GM19035 (cell line): ENCODE results near the gene GNB1L.

Experiments
- ATAC-seq: cut with Tn5 transposase; IDR thresholded peaks from one replicate; pipeline ENCODE4 v1.9.1; 2021; ENCODE audit not compliant: unreplicated experiment

The GNB1L gene

GRCh38 chr22:19877626-19878339 lies 23.1 kb upstream of the GNB1L start:
- ATAC-seq: no peak

DNA sequence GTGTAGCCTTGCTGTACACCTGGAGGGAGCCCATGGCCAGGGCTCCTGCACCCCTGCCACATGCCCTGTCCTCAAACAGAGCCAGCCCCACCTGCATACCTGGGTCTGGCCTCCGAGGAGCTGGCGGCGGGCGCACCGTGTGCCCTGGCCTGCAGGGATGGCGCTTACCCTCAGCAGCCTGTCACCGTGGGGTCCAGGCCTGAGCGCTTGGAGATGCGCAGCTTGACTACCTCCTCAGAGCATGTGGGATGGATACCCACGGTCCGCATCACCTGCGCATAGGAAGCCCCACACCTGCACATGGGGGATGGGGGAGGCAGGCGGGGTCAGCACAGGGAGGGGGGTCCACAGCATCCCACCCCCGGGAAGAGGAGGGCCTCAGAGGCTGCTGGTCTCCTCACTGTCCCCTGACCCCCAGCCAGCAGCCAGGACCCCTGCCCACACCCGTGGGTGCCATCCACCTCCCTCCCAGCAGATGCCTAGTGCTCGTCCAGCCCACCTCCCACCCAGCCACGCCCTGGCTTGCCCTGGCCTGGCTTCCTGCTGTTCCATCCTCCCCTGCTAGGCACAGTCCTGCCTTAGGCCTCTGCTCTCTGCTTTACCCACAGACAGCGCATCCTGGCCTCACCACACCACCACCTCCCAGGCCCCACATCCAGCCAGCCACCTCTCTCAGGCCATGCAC lies 22.4 kb upstream of the GNB1L start:
- no peak for ATAC-seq

DNA sequence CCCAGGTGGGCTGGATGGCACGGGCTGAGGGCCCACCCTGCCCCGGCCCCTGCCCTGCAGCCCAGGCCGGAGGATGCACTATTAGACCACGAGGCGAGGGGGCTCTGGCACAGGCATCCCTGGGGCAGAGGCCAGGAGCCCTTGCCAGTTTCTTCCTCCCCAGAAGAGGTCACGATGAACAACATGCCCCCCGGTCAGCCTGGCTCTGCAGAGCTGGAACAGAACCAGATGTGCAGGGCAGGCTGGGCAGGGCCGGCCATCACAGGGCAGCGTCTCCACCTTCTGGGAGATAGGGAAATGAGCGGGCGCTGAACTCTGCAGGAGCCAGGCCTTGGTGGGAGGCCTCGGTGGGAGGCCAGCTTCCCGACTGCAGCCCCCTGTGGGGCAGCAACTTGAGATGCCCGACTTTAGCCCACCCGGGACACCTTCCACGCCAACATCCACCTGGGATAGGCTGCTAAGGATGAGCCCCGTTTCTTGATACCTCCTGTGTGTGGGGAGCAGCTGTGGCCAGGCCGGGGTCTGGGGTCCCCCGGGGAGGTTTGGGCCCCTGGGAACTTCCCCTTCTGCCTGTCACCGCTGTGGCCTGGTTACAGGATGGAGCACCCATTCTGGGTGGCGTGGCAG lies 21.8 kb upstream of the GNB1L start:
- no peak for ATAC-seq

DNA sequence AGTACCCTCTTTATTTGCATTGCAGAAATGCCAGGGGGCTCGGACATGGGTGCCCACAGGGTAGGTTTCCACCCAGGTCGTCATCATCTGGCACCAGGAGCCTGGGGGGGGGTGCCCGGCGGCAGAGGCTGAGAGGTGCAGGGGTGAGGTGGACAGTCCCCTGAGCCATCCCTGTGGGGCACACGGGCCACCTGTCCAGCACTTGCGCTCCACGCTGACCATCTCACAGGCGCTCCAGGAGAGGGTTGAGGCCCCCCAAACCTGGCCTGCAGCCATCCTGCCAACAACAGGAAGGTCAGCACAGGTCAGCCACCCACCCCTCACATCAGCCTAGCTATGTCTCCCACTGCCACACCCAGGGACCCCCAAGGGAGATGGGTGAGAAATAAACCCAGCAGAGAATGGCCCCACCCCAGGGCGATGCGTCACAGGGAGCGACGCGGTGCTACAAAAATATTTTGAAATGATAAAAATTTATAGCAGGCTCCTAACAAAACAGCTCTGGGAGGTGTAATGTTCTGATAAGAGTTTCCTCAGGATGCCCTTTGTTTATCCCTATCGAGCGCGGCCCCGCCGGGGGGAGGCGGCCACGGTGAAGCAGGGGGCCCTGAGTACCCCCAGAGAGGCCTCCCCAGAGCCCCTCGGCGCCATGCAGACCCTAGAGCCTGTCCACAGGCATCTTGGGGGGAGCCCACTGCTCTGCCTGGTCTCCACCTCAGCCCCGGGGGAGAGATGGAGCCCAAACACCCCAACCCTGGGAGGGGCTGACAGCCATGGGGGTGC lies 21.0 kb upstream of the GNB1L start:
- ATAC-seq: no peak

- no peak for ATAC-seq
Observed at GRCh38 chr22:19875061-19875530, 20.4 kb upstream of the GNB1L start.

- no peak for ATAC-seq
Observed at GRCh38 chr22:19874307-19875060, 19.8 kb upstream of the GNB1L start.

- no peak for ATAC-seq
Observed at GRCh38 chr22:19873960-19874306, 19.3 kb upstream of the GNB1L start.

DNA sequence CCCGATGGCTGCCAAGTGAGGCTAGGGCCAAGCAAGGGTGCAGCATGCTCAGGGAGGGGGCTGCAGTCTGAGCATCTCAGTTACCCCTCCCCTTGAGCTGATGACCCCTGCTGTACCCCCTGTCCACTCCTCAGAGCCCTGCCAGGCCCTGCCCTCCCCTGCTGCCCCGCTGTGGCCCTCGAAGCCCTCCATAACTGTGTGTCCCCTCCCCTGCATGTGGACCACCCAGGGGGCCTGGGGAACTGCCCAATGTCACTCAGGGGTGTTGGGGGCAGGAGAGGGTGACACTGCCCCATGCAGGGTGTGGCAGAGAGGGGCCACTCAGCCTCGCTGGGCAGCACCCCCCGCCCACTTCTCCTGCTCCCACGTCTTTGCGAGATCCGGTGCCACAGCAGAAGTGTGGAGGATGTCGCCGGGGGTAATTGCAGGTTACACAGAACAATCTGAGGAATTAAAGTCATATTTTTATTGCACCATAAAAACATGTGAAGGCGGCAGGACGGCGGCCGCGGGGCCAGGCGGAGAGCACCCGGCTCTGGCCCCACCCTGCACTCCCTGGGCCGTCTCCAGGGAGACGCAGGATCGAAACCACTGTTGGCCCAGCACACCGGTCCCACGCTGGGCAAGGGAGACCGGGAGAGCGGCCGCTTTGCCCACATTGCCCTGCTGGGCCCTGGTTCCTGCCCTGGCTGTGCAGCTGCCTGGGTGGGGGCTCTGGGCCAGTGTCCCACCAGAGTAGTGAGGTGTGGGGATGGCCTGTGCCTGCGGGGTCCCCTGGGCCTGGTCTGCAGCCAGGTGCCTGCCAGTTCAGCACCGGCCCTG lies 18.7 kb upstream of the GNB1L start:
- ATAC-seq: no peak

GRCh38 chr22:19872779-19873137 lies 18.1 kb upstream of the GNB1L start:
- ATAC-seq: no peak

DNA sequence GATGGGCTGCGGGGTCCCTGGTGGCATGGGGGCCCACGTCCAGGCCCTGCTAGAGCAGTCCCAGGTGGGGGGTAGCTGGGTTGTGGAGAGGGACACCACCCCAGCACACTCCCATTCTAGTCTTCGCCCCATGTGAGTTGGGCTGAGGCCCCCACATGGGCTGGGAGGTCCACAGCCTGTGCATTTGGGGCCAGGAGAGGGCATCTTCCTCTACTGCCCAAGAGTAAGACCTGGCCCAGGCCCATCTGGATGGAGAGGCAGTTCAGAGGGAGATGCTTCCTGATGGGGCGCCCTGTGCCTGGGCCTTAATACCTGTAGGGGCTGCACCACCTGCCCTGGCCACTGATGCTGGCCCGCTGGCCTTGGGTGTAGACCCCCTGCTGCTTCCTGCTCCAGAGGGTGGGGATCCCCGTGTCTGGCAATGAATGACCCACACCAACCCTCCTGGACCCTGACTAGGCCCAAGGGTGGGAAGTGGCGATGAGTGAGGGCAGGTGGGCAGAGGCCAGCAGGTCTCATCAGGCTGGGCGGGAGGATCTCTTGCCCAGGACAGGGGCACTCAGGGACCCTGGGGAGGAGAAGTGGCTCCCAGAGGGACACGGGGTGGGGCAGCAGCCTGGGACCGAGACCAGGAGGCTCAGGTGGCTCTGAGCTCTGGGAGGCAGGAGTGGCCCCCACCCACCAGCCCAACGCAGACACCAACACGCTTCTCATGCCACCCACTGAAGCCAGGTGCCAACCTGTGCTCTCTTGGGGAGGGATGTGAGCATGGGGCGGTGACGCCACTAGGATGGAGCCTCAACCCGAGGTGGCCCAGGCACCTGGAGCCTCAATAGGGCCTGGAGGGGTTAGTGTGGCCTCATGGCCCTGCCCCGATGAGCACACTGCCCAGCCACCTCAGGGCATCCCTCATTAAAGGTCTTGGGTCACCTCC lies 17.4 kb upstream of the GNB1L start:
- ATAC-seq: no peak

GRCh38 chr22:19871023-19871844 lies 16.6 kb upstream of the GNB1L start:
- no peak for ATAC-seq

GRCh38 chr22:19870153-19871022 lies 15.7 kb upstream of the GNB1L start:
- no peak for ATAC-seq

- no peak for ATAC-seq
Observed at GRCh38 chr22:19869497-19870152, 15.0 kb upstream of the GNB1L start.

DNA sequence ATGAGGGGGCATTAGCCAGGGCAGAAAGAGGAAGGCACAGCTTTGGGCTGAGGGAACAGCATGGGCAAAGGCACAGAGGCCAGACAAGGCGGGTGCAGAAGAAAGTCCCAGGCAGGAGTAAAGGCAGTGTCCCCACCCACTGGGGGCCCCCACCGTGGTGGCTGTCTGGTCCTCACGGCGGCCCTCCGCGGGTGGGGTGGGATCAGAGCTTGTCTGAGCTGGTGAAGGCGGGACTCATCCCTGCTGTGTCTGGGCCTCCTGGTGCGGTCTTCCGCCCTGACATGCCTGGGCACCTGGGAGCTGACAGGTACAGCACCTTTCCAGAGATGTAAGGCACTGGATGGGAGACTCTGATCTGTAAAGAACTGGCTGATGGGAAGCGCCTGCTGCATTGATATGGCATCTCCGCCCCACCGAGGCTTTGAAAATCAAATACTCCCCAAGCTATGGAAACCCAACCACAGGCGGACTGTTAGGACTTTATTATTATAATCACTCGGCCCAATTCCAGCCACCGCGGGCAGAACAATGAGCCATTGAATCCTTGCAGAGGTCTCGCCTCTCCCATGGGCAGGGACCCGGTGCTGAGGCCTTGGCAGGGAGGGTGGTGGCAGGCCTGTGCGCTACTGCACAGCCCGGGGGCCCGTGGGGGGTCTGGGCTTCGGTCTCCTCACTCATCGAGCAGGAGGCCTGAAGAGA lies 14.2 kb upstream of the GNB1L start:
- no peak for ATAC-seq

DNA sequence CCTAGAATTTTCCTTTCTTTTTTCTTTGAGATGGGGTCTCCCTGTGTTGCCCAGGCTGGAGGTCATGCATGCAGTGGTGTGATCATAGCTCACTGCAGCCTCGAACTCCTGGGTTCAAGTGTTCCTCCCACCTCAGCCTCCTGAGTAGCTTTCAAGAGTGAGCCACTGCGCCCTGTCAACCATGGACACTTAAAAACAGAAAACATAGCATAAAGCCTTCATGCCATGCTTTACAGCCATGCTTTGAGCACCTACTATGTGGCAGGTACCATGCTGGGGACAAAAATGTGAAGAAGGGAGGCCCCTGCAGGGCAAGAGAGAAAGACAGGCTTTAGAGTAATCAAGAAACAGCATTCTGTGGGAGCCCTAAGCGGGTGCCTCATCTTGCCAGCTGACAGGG lies 13.7 kb upstream of the GNB1L start:
- ATAC-seq: no peak

GRCh38 chr22:19867617-19868016 lies 12.9 kb upstream of the GNB1L start:
- no peak for ATAC-seq
